ENCODE data around the gene STPG2. TPM values are rescaled to one million over a fixed set of nuclear protein-coding genes. Genes with fewer than 3 reads are reported as not detected.

The STPG2 gene
- total RNA-seq, 1 experiment from 2014 or later: 0.20 TPM

DNA sequence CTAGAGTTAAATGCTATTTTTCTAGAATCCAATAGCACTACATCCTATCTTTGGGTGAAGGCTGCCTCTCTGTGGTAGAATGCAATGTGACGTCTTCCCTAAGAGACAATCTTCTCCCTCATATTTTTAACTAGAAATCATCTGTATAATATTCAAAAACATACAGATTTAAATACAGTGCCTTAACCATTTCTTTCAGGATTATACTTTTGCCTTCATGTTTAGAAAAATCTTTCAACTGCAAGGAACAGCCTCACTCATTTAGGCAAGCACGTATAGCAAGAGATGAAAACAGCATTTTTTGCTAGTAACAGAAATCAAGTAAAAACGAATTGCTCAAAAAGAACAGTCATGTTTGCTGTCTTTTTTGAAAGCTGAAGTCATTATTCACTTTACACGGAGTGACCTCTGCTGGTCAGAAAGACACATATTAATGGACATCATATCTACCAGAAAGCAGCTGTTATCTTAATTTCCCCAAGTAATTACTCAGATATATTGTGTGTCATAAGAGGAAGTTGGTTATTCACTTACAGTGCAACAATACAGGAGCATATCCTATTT, 422.3 kb downstream of the STPG2 start:
- H3K9me3 ChIP-seq (ENCODE audit: control insufficient read depth, low read depth, low read length): no peaks in the 10 kb centered on the region
- H3K4me1 ChIP-seq (ENCODE audit: insufficient read depth, low read length): no peaks in the 10 kb centered on the region
- no peak overlapping the region for H3K56ac ChIP-seq (ENCODE audit: insufficient read length, low read depth, low read length)
- H3K9ac ChIP-seq (ENCODE audit: extremely low read depth, insufficient read length, low read length): no peak overlapping the region
- no peak overlapping the region for H4K5ac ChIP-seq (ENCODE audit: insufficient read length, low read depth, low read length)
- H2BK20ac ChIP-seq (ENCODE audit: low read depth, low read length, poor library complexity, severe bottlenecking): no peak overlapping the region
- H3K18ac ChIP-seq (ENCODE audit: insufficient read length, low read depth, low read length): no peak overlapping the region
- H3K27me3 Mint-ChIP-seq (ENCODE audit: low read depth): no peaks in the 10 kb centered on the region
- H4K8ac ChIP-seq (replicated peaks; ENCODE audit: insufficient read length, low read depth, low read length): no peak overlapping the region
- no peaks in the 10 kb centered on the region for H4K20me1 ChIP-seq (ENCODE audit: control insufficient read depth, insufficient read depth, insufficient read length)
- no peak for DNase-seq
- H3K23ac ChIP-seq (ENCODE audit: insufficient read length, low read depth, low read length): no peak overlapping the region
- H3K79me1 ChIP-seq (ENCODE audit: insufficient read depth, low read depth, low read length, poor library complexity, severe bottlenecking): no peaks in the 10 kb centered on the region
- no peak overlapping the region for H2BK12ac ChIP-seq (ENCODE audit: insufficient read length, low read depth, low read length)
- H3K14ac ChIP-seq (ENCODE audit: insufficient read depth, low read length): no peak overlapping the region
- no peak overlapping the region for H2AFZ ChIP-seq (ENCODE audit: low read length)
- no peaks in the 10 kb centered on the region for H3K27me3 ChIP-seq (ENCODE audit: insufficient read depth, low read length)
- no peak overlapping the region for H2BK15ac ChIP-seq (ENCODE audit: low read depth, low read length)
- no peak overlapping the region for H3K27ac ChIP-seq (ENCODE audit: insufficient read length, low read depth, low read length)
- H3K4me3 Mint-ChIP-seq: no peak overlapping the region
- H2BK120ac ChIP-seq (ENCODE audit: low read depth, low read length, poor library complexity, severe bottlenecking): no peak overlapping the region
- H3K27ac Mint-ChIP-seq: no peak overlapping the region
- no peaks in the 10 kb centered on the region; a peak in 1 of 7 replicates for H3K36me3 Mint-ChIP-seq (ENCODE audit: insufficient read depth in 1 of 3, low read depth in 3 of 3)
- H3K9me3 Mint-ChIP-seq: peaks cover 0 to 2% of the 10 kb centered on the region in 2 experiments; a peak in 1 of 5 replicates
- no peaks in the 10 kb centered on the region for H3K79me2 ChIP-seq (ENCODE audit: insufficient read depth, low read length)
- peaks cover 0 to 2% of the 10 kb centered on the region in 2 experiments; a peak in 2 of 4 replicates for H3K4me1 Mint-ChIP-seq
- no peak overlapping the region for H2AK5ac ChIP-seq (ENCODE audit: insufficient read length, low read length)
- no peak overlapping the region for H3K4me2 ChIP-seq (ENCODE audit: insufficient read depth, insufficient read length, low read length)
- TF ChIP-seq, protein P1, sequence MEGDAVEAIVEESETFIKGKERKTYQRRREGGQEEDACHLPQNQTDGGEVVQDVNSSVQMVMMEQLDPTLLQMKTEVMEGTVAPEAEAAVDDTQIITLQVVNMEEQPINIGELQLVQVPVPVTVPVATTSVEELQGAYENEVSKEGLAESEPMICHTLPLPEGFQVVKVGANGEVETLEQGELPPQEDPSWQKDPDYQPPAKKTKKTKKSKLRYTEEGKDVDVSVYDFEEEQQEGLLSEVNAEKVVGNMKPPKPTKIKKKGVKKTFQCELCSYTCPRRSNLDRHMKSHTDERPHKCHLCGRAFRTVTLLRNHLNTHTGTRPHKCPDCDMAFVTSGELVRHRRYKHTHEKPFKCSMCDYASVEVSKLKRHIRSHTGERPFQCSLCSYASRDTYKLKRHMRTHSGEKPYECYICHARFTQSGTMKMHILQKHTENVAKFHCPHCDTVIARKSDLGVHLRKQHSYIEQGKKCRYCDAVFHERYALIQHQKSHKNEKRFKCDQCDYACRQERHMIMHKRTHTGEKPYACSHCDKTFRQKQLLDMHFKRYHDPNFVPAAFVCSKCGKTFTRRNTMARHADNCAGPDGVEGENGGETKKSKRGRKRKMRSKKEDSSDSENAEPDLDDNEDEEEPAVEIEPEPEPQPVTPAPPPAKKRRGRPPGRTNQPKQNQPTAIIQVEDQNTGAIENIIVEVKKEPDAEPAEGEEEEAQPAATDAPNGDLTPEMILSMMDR (conservative IDR thresholded peaks at IDR 0.05): peak; percentile 68
- H3K4ac ChIP-seq (ENCODE audit: low read depth, low read length): no peak overlapping the region
- no CpG with 5 or more reads among the region's 4 CpGs for WGBS (ENCODE audit: extremely low coverage, insufficient read length, low lambda C conversion rate)
- no peaks in the 10 kb centered on the region for H3K23me2 ChIP-seq (ENCODE audit: insufficient read length, low read depth, low read length, poor library complexity, severe bottlenecking)
- no peak overlapping the region for H3T11ph ChIP-seq (ENCODE audit: low read length)
- H4K91ac ChIP-seq (ENCODE audit: insufficient read length, low read depth, low read length): no peak overlapping the region
- H2BK5ac ChIP-seq (ENCODE audit: insufficient read length, low read length): no peak overlapping the region

Measured in H9 (cell line).